Uterus (tissue), 2 donors: Measurements from ENCODE around the gene SLC25A15.

Experiments used
- CTCF ChIP-seq, 4 experiments: fragments of 200-600 bp in 2 of 4; fragments of 450-650 bp in 2 of 4; sonication (generic) in 2 of 4; IDR thresholded peaks; one replicate each; pipeline ENCODE4 v1.5.1; 2016 to 2019; ENCODE audit warnings: antibody characterized with exemption in 4 of 4, mild to moderate bottlenecking in 2 of 4, moderate library complexity in 1 of 4
- POLR2A ChIP-seq, 2 donors: fragments of 450-650 bp; IDR thresholded peaks; one replicate each; pipeline ENCODE4 v1.6.1; 2016; ENCODE audit warnings: antibody characterized with exemption in 2 of 2, mild to moderate bottlenecking in 1 of 2, moderate library complexity in 1 of 2

GRCh38 chr13:40758811-40759210 is 30.6 kb upstream of the SLC25A15 start:
- TF ChIP-seq POLR2A (IDR thresholded peaks at IDR 0.05) (no peak), CTCF (IDR thresholded peaks at IDR 0.05) (no peak)
